H1 (cell line): Measurements from ENCODE around the gene RAB4B. TPM values are rescaled to one million over a fixed set of nuclear protein-coding genes. Genes with fewer than 3 reads are reported as not detected.

Experiments
- CTCF ChIA-PET: fragments of 300-600 bp; sonication (Branson Sonifier 250); formaldehyde crosslinking; loops from one replicate; lab custom pipeline; 2021; ENCODE audit not compliant: partially characterized antibody; lab: Charles Lee
- POLR2A ChIA-PET: fragments of 300-600 bp; sonication (Branson Sonifier 250); formaldehyde crosslinking; loops from one replicate; lab custom pipeline; 2021; ENCODE audit warnings: inconsistent platforms; ENCODE audit not compliant: partially characterized antibody; lab: Charles Lee
- DNase-seq, 2 experiments: peaks; one replicate each; pipeline versions ENCODE4 v3.0.0 to v3.0.0-alpha.2; 2010 to 2022; ENCODE audit warnings: low spot score in 2 of 2, low read depth in 1 of 2, mixed read lengths in 1 of 2
- FAIRE-seq: peaks from 2 replicates; lab custom pipeline; 2011; peaks lifted over from hg19 to GRCh38; lab: Jason Lieb, UNC
- H2AFZ ChIP-seq: 2 replicates; pipeline ENCODE4 v1.8.1; 2012; ENCODE audit warnings: low read length, inconsistent platforms
- H2AK5ac ChIP-seq: 2 replicates; pipeline ENCODE4 v1.6.1; 2013; ENCODE audit warnings: low read depth, low read length
- H2BK120ac ChIP-seq: replicated peaks from 2 replicates; pipeline ENCODE3; 2013; ENCODE audit warnings: low read depth, low read length, inconsistent platforms
- H2BK12ac ChIP-seq: 2 replicates; pipeline ENCODE4 v1.6.1; 2013; ENCODE audit warnings: low read depth, low read length
- H2BK15ac ChIP-seq: 2 replicates; pipeline ENCODE4 v1.6.1; 2013; ENCODE audit warnings: low read length
- H2BK20ac ChIP-seq: 2 replicates; pipeline ENCODE4 v1.6.1; 2013; ENCODE audit warnings: low read length
- H2BK5ac ChIP-seq: 2 replicates; pipeline ENCODE4 v1.6.1; 2013; ENCODE audit warnings: low read depth, low read length
- H3K14ac ChIP-seq: 2 replicates; pipeline ENCODE4 v1.6.1; 2013; ENCODE audit warnings: inconsistent platforms; ENCODE audit not compliant: insufficient read length
- H3K18ac ChIP-seq: 2 replicates; pipeline ENCODE4 v1.6.1; 2013; ENCODE audit warnings: low read length; ENCODE audit errors: extremely low read depth
- H3K23ac ChIP-seq: 2 replicates; pipeline ENCODE4 v1.6.1; 2013; ENCODE audit warnings: inconsistent platforms; ENCODE audit not compliant: insufficient read length
- H3K23me2 ChIP-seq: 2 replicates; pipeline ENCODE4 v1.6.1; 2013; ENCODE audit warnings: low read depth, low read length
- H3K27ac ChIP-seq: 2 replicates; pipeline ENCODE4 v1.6.1; 2011; ENCODE audit warnings: low read depth, low read length, inconsistent platforms
- H3K27me3 ChIP-seq, 4 experiments: replicated peaks in 1 of 4; 1 replicate in 1 of 4; 2 replicates in 3 of 4; pipeline versions ENCODE4 v1.6.1 to v1.8.1; 2011 to 2013; ENCODE audit warnings: low read length in 3 of 4, mild to moderate bottlenecking in 3 of 4, inconsistent platforms in 2 of 4, mixed read lengths in 2 of 4, moderate library complexity in 1 of 4; ENCODE audit not compliant: control insufficient read depth in 3 of 4, insufficient read depth in 3 of 4; ENCODE audit errors: extremely low read depth in 1 of 4
- H3K36me3 ChIP-seq, 4 experiments: 2 replicates each; pipeline versions ENCODE4 v1.6.1 to v1.8.1; 2011 to 2013; ENCODE audit warnings: mild to moderate bottlenecking in 4 of 4, low read length in 3 of 4, moderate library complexity in 2 of 4, control low read depth in 1 of 4, inconsistent platforms in 1 of 4; ENCODE audit not compliant: insufficient read depth in 4 of 4, control insufficient read depth in 2 of 4
- H3K4ac ChIP-seq: replicated peaks from 2 replicates; pipeline ENCODE3; 2013; ENCODE audit warnings: low read length, low read depth, mixed read lengths, inconsistent platforms; ENCODE audit not compliant: insufficient read length
- H3K4me1 ChIP-seq, 4 experiments: replicated peaks in 1 of 4; 1 replicate in 1 of 4; 2 replicates in 3 of 4; pipeline versions ENCODE4 v1.6.1 to v1.8.1; 2011 to 2013; ENCODE audit warnings: low read length in 3 of 4, inconsistent platforms in 2 of 4, mixed read lengths in 1 of 4; ENCODE audit not compliant: insufficient read depth in 4 of 4, control insufficient read depth in 3 of 4
- H3K4me2 ChIP-seq, 2 experiments: 2 replicates each; pipeline versions ENCODE4 v1.6.1 to v1.8.1; 2011 to 2013; ENCODE audit warnings: low read depth in 2 of 2, low read length in 2 of 2, control low read depth in 1 of 2, inconsistent platforms in 1 of 2, mild to moderate bottlenecking in 1 of 2; ENCODE audit not compliant: insufficient read depth in 1 of 2
- H3K4me3 ChIP-seq, 4 experiments: fragments of 200-600, 300-600 bp in 1 of 4; sonication (generic), shearing (Covaris generic), sonication (Bioruptor Twin) in 1 of 4; 2 replicates each; pipeline versions ENCODE4 v1.5.1 to v1.8.1; 2011 to 2016; ENCODE audit warnings: low read length in 4 of 4, low read depth in 3 of 4, control low read depth in 2 of 4, inconsistent platforms in 2 of 4, mild to moderate bottlenecking in 2 of 4, mixed read lengths in 1 of 4, moderate library complexity in 1 of 4; ENCODE audit not compliant: insufficient read depth in 2 of 4; ENCODE audit errors: extremely low read depth in 1 of 4
- H3K56ac ChIP-seq: replicated peaks from 2 replicates; pipeline ENCODE3; 2013; ENCODE audit warnings: low read depth, mild to moderate bottlenecking, mixed read lengths, low read length, inconsistent platforms; ENCODE audit not compliant: insufficient read length
- H3K79me1 ChIP-seq: 2 replicates; pipeline ENCODE4 v1.6.1; 2013; ENCODE audit warnings: low read depth, low read length, control low read depth
- H3K79me2 ChIP-seq, 2 experiments: 2 replicates each; pipeline versions ENCODE4 v1.6.1 to v1.8.1; 2012 to 2013; ENCODE audit warnings: low read length in 2 of 2, mild to moderate bottlenecking in 2 of 2, inconsistent platforms in 1 of 2; ENCODE audit not compliant: insufficient read depth in 2 of 2, control insufficient read depth in 1 of 2
- H3K9ac ChIP-seq, 4 experiments: replicated peaks in 1 of 4; 1 replicate in 1 of 4; 2 replicates in 3 of 4; pipeline versions ENCODE4 v1.6.1 to v1.8.1; 2011 to 2013; ENCODE audit warnings: low read depth in 3 of 4, low read length in 3 of 4, control low read depth in 2 of 4, mild to moderate bottlenecking in 2 of 4, moderate library complexity in 2 of 4, inconsistent platforms in 1 of 4; ENCODE audit errors: extremely low read depth in 1 of 4
- H3K9me3 ChIP-seq, 2 experiments: 2 replicates each; pipeline versions ENCODE4 v1.6.1 to v1.8.1; 2012 to 2013; ENCODE audit warnings: mild to moderate bottlenecking in 2 of 2, moderate library complexity in 2 of 2, control low read depth in 1 of 2, inconsistent platforms in 1 of 2, low read depth in 1 of 2, low read length in 1 of 2, mixed read lengths in 1 of 2; ENCODE audit not compliant: insufficient read depth in 2 of 2
- H4K20me1 ChIP-seq, 2 experiments: replicated peaks in 1 of 2; 2 replicates each; pipeline versions ENCODE3 to v1.8.1; 2011 to 2013; ENCODE audit warnings: inconsistent platforms in 2 of 2, low read length in 2 of 2, mild to moderate bottlenecking in 1 of 2; ENCODE audit not compliant: insufficient read depth in 2 of 2, control insufficient read depth in 1 of 2
- H4K5ac ChIP-seq: 2 replicates; pipeline ENCODE4 v1.6.1; 2013; ENCODE audit warnings: low read length, low read depth, mixed read lengths, inconsistent platforms; ENCODE audit not compliant: insufficient read length
- H4K8ac ChIP-seq: 2 replicates; pipeline ENCODE4 v1.8.0; 2013; ENCODE audit warnings: mild to moderate bottlenecking, moderate library complexity, low read length, inconsistent platforms; ENCODE audit not compliant: insufficient read depth; ENCODE audit errors: extremely low read depth
- H4K91ac ChIP-seq: replicated peaks from 2 replicates; pipeline ENCODE3; 2013; ENCODE audit warnings: low read length, mixed read lengths, inconsistent platforms; ENCODE audit not compliant: insufficient read length
- SP2 ChIP-seq: IDR thresholded peaks from 2 replicates; pipeline ENCODE4 v1.6.1; 2012; ENCODE audit warnings: mild to moderate bottlenecking, low read length, inconsistent platforms
- WGBS, 2 experiments: shearing (Covaris generic) in 1 of 2; methylation state at CpG; one replicate each; pipeline versions ENCODE4 v1.1.6 to v1.1.7; 2013 to 2015; ENCODE audit warnings: low lambda C conversion rate in 2 of 2, mixed read lengths in 2 of 2, inconsistent platforms in 1 of 2, low coverage in 1 of 2, missing lambda C conversion rate in 1 of 2; ENCODE audit not compliant: insufficient replicate concordance in 2 of 2, insufficient coverage in 1 of 2, insufficient read length in 1 of 2; ENCODE audit errors: extremely low coverage in 1 of 2, missing lambda C conversion rate in 1 of 2; 5-methylcytosine and 5-hydroxymethylcytosine counted together
- polyA plus RNA-seq, 7 experiments: library from polyadenylated mRNA; depleted of rRNA in 3 of 7; stranded (reverse) in 5 of 7; unstranded in 2 of 7; fragments of >200 nt in 5 of 7; fragments of 200-250 nt in 2 of 7; gene quantifications; 1 replicate in 5 of 7; 2 replicates in 1 of 7; 4 replicates in 1 of 7; pipeline versions ENCODE4 v1.2.1 to v1.2.3, GENCODE V29; 2011 to 2013; ENCODE audit warnings: missing spikeins in 2 of 7, mixed read lengths in 2 of 7
- total RNA-seq: library from RNA; stranded (reverse); fragmentation: NEBNext Ultra II Directional; extraction: Animal tissue kit (Norgen Biotek cat#: 25700); gene quantifications from 2 replicates; pipeline ENCODE4 v1.2.1, GENCODE V29; 2021

The RAB4B gene
- total and polyA plus RNA-seq, 2 of the 8 experiments (the other 6 are each of a cell fraction or from before 2014, with no cell fraction given): 15.9 to 28.6 TPM

- ChIA-PET POLR2A (interaction anchor here (1.0 to 1.7 kb wide), 3 partner anchors 17 to 400 kb away, joined by 3 to 5 read pairs (median 3); no protein-coding TSS in a partner anchor), CTCF (no interaction called here)
- Histone ChIP-seq H2BK120ac (no peak overlapping the region), H3K4me3 (no peak overlapping the region), H3K4ac (no peak overlapping the region), H3K27me3 (no peaks in the 10 kb centered on the region), H2BK5ac (no peak overlapping the region), H4K8ac (no peak overlapping the region; the same call in 1 of the 2 replicates), H2BK12ac (no peak overlapping the region), H2BK20ac (no peak overlapping the region), H3K23me2 (0 out of 2 replicates have a peak, but pooled peaks cover 2% of the 10 kb centered on the region), H3K79me2 (no peaks in the 10 kb centered on the region), H3K23ac (no peak overlapping the region), H3K4me2 (no peak overlapping the region), H2AK5ac (no peak overlapping the region), H4K20me1 (no peaks in the 10 kb centered on the region), H3K9me3 (no peaks in the 10 kb centered on the region), H3K14ac (no peak overlapping the region), H3K36me3 (no peaks in the 10 kb centered on the region; a peak in 2 of 8 replicates), H4K91ac (no peak overlapping the region), H3K56ac (no peak overlapping the region), H3K4me1 (no peaks in the 10 kb centered on the region), H2AFZ (no peak overlapping the region), H3K18ac (no peak overlapping the region), H4K5ac (no peak overlapping the region), H3K27ac (no peak overlapping the region), H3K9ac (no peak overlapping the region), H2BK15ac (no peak overlapping the region), H3K79me1 (no peaks in the 10 kb centered on the region; the same call in 1 of the 2 replicates)
- TF ChIP-seq SP2: no peak
- FAIRE-seq: no peak
- WGBS, 2 experiments: 87% methylated on average over 7 of the region's 7 CpGs; no CpG with 5 or more reads in 1 of the 2 experiments
- DNase-seq: no peak
Observed at GRCh38 chr19:40831502-40832430, 53.7 kb downstream of the RAB4B start.
